Panc1 (cell line): Measurements from ENCODE around the gene KIF26A. TPM values are rescaled to one million over a fixed set of nuclear protein-coding genes. Genes with fewer than 3 reads are reported as not detected.

Experiments used
- ATAC-seq: fragments of 200-7000 bp; cut with Tn5 transposase; 2 replicates; pipeline ENCODE4 v1.9.1; 2020; ENCODE audit warnings: mild to moderate bottlenecking, moderate library complexity
- BruUV-seq: library from RNA; stranded (reverse); fragments of 400-500 nt; replicated peaks from 2 replicates; lab custom pipeline; 2021; lab: Mats Ljungman, UMichigan
- CTCF ChIA-PET: fragments of 300-600 bp; sonication (Branson Sonifier 250); formaldehyde crosslinking; loops from one replicate; lab custom pipeline; 2022; ENCODE audit warnings: antibody characterized with exemption; lab: Charles Lee
- POLR2A ChIA-PET: fragments of 300-600 bp; sonication (Branson Sonifier 250); formaldehyde crosslinking; loops from one replicate; lab custom pipeline; 2022; ENCODE audit warnings: antibody characterized with exemption; lab: Charles Lee
- DNase-seq: peaks from one replicate; pipeline ENCODE4 v3.0.0-alpha.2; 2010; ENCODE audit warnings: low read depth, low spot score
- H3K27ac ChIP-seq: 2 replicates; pipeline ENCODE4 v1.5.1; 2011; ENCODE audit warnings: mild to moderate bottlenecking, low read length, inconsistent platforms
- H3K27me3 ChIP-seq: fragments of 200-500 bp; sonication (Bioruptor generic); 2 replicates; pipeline ENCODE4 v1.6.0; 2014; ENCODE audit warnings: low read length, inconsistent platforms; ENCODE audit not compliant: control insufficient read depth, insufficient read depth
- H3K36me3 ChIP-seq: fragments of 200-500 bp; sonication (Bioruptor generic); 2 replicates; pipeline ENCODE4 v1.5.1; 2014; ENCODE audit warnings: inconsistent platforms, mild to moderate bottlenecking, low read length, moderate library complexity; ENCODE audit not compliant: control insufficient read depth, insufficient read depth
- H3K4me1 ChIP-seq: 2 replicates; pipeline ENCODE4 v1.5.1; 2011; ENCODE audit warnings: inconsistent platforms, mild to moderate bottlenecking, low read length, moderate library complexity; ENCODE audit not compliant: control insufficient read depth, insufficient read depth
- H3K4me3 ChIP-seq, 2 experiments: 2 replicates each; pipeline ENCODE4 v1.5.1; 2011 to 2012; ENCODE audit warnings: low read depth in 2 of 2, low read length in 2 of 2, mild to moderate bottlenecking in 2 of 2, inconsistent platforms in 1 of 2, moderate library complexity in 1 of 2
- H3K9me3 ChIP-seq: fragments of 200-500 bp; sonication (Bioruptor generic); 2 replicates; pipeline ENCODE4 v1.5.1; 2014; ENCODE audit warnings: low read depth, mild to moderate bottlenecking, inconsistent platforms, low read length, moderate library complexity; ENCODE audit not compliant: control insufficient read depth, insufficient read depth
- CTCF ChIP-seq: fragments of 450-650 bp; IDR thresholded peaks from 2 replicates; pipeline ENCODE4 v1.5.1; 2017; ENCODE audit warnings: mild to moderate bottlenecking
- POLR2AphosphoS5 ChIP-seq: IDR thresholded peaks from 2 replicates; pipeline ENCODE4 v1.6.1; 2012; ENCODE audit warnings: mild to moderate bottlenecking, low read depth, low read length, moderate library complexity
- REST ChIP-seq, 2 experiments: IDR thresholded peaks; 2 replicates each; pipeline ENCODE4 v1.6.1; 2011 to 2012; ENCODE audit warnings: low read depth in 2 of 2, control low read depth in 1 of 2, low read length in 1 of 2, mild to moderate bottlenecking in 1 of 2, moderate library complexity in 1 of 2; ENCODE audit not compliant: insufficient read depth in 1 of 2
- SIN3A ChIP-seq: IDR thresholded peaks from 2 replicates; pipeline ENCODE4 v1.6.1; 2012; ENCODE audit warnings: low read depth, mild to moderate bottlenecking, low read length, moderate library complexity, borderline replicate concordance; ENCODE audit not compliant: insufficient read depth
- TCF7L2 ChIP-seq: IDR thresholded peaks from 2 replicates; pipeline ENCODE4 v1.6.1; 2011; ENCODE audit warnings: mild to moderate bottlenecking, low read depth, low read length, inconsistent platforms
- in situ Hi-C: cut with HindIII; loops from 2 replicates; pipeline ENCODE4 v1.10.0; 2016; ENCODE audit warnings: low sequenced_read_pairs, low pct_unique_long_range_greater_than_20kb
- intact Hi-C: fragments of 100-400 bp; cut with micrococcal nuclease; formaldehyde crosslinking; loops from one replicate; pipeline ENCODE4 v1.10.0; 2022; ENCODE audit not compliant: unreplicated experiment
- total RNA-seq: library from RNA; stranded (reverse); gene quantifications from one replicate; pipeline ENCODE4 v1.2.1, GENCODE V29; 2021; ENCODE audit not compliant: unreplicated experiment

The KIF26A gene
- total RNA-seq, 1 experiment from 2014 or later, result 4.4 TPM

- H3K36me3 ChIP-seq, result no peaks in the 10 kb centered on the region
- no peak overlapping the region for H3K27ac ChIP-seq
- no peak for TF ChIP-seq REST (IDR thresholded peaks at IDR 0.05; ENCODE audit: insufficient read depth in 1 of 2, low read depth in 2 of 2, low read length in 1 of 2)
- TF ChIP-seq TCF7L2, result no peak
- no peak for TF ChIP-seq POLR2AphosphoS5
- TF ChIP-seq CTCF, result no peak
- no peak for TF ChIP-seq SIN3A
- ATAC-seq, result no peak
- intact Hi-C loops, result no loop called here
- in situ Hi-C loops, result no loop called here
- no peaks in the 10 kb centered on the region for H3K4me1 ChIP-seq
- no peaks in the 10 kb centered on the region for H3K27me3 ChIP-seq
- POLR2A ChIA-PET, result no interaction called here
- CTCF ChIA-PET, result no interaction called here
- H3K4me3 ChIP-seq, result no peak overlapping the region
- no peak for DNase-seq
- BruUV-seq, result no TSS peak
- no peaks in the 10 kb centered on the region for H3K9me3 ChIP-seq
These were observed 77.4 kb downstream of the KIF26A start for GRCh38 chr14:104215706-104216334.

- ATAC-seq (no peak), DNase-seq (no peak)
- CTCF ChIA-PET, result no interaction called here
- intact Hi-C loops (no loop called here), in situ Hi-C loops (no loop called here)
- Histone ChIP-seq H3K9me3 (no peaks in the 10 kb centered on the region), H3K27ac (no peak overlapping the region), H3K36me3 (no peaks in the 10 kb centered on the region), H3K4me3 (no peak overlapping the region), H3K4me1 (no peaks in the 10 kb centered on the region), H3K27me3 (no peaks in the 10 kb centered on the region)
- BruUV-seq, result no TSS peak
- POLR2A ChIA-PET, result no interaction called here
- no peak for TF ChIP-seq SIN3A
- no peak for TF ChIP-seq REST (IDR thresholded peaks at IDR 0.05; ENCODE audit: insufficient read depth in 1 of 2, low read depth in 2 of 2, low read length in 1 of 2)
- no peak for TF ChIP-seq POLR2AphosphoS5
These were observed 78.1 kb downstream of the KIF26A start for GRCh38 chr14:104216457-104216856.
